GM19395 (cell line): ENCODE data around the gene IFITM10.

ENCODE experiments used
- ATAC-seq: cut with Tn5 transposase; IDR thresholded peaks from one replicate; pipeline ENCODE4 v1.9.1; 2021; ENCODE audit warnings: mild to moderate bottlenecking, moderate library complexity; ENCODE audit not compliant: unreplicated experiment

The IFITM10 gene

GRCh38 chr11:1753229-1753928 is 3.0 kb upstream of the IFITM10 start:
- no peak for ATAC-seq

GRCh38 chr11:1752907-1753228 is 2.5 kb upstream of the IFITM10 start:
- ATAC-seq, result no peak

- no peak for ATAC-seq
Observed at GRCh38 chr11:1751999-1752906, 1.9 kb upstream of the IFITM10 start.

- ATAC-seq, result no peak
Observed at GRCh38 chr11:1751531-1751921, 1.1 kb upstream of the IFITM10 start.

- ATAC-seq, result no peak
Observed at GRCh38 chr11:1750840-1751530, 590 bp upstream of the IFITM10 start.

- no peak for ATAC-seq
Observed at GRCh38 chr11:1749395-1750351, 722 bp downstream of the IFITM10 start.

GRCh38 chr11:1748636-1749394 is 1.6 kb downstream of the IFITM10 start:
- no peak for ATAC-seq

- no peak for ATAC-seq
Observed at GRCh38 chr11:1747753-1748635, 2.4 kb downstream of the IFITM10 start.

GRCh38 chr11:1746956-1747752 is 3.2 kb downstream of the IFITM10 start:
- ATAC-seq, result no peak

- ATAC-seq, result no peak
Observed at GRCh38 chr11:1746511-1746931, 3.9 kb downstream of the IFITM10 start.

GRCh38 chr11:1745701-1746320 is 4.6 kb downstream of the IFITM10 start:
- ATAC-seq, result no peak

- no peak for ATAC-seq
Observed at GRCh38 chr11:1744891-1745700, 5.3 kb downstream of the IFITM10 start.

- ATAC-seq, result no peak
Observed at GRCh38 chr11:1744137-1744886, 6.1 kb downstream of the IFITM10 start.

- no peak for ATAC-seq
Observed at GRCh38 chr11:1743585-1744136, 6.7 kb downstream of the IFITM10 start.

GRCh38 chr11:1742869-1743584 is 7.4 kb downstream of the IFITM10 start:
- ATAC-seq, result no peak
